Suprapubic skin (tissue), 4 donors: ENCODE data around the gene OTOG. TPM values are rescaled to one million over a fixed set of nuclear protein-coding genes. Genes with fewer than 3 reads are reported as not detected.

Experiments used
- DNase-seq, 2 donors: peaks; one replicate each; pipeline ENCODE4 v3.0.0-alpha.2; 2019; ENCODE audit warnings: low spot score in 2 of 2
- H3K27ac ChIP-seq: fragments of 200-600 bp; sonication (generic); one replicate; pipeline ENCODE4 v1.5.1; 2019
- H3K27me3 ChIP-seq: fragments of 200-600 bp; sonication (generic); one replicate; pipeline ENCODE4 v1.5.1; 2019
- H3K36me3 ChIP-seq: fragments of 200-600 bp; sonication (generic); one replicate; pipeline ENCODE4 v1.5.1; 2019
- H3K4me1 ChIP-seq: fragments of 200-600 bp; sonication (generic); one replicate; pipeline ENCODE4 v1.5.1; 2019
- H3K4me3 ChIP-seq: fragments of 200-600 bp; sonication (generic); one replicate; pipeline ENCODE4 v1.5.1; 2019; ENCODE audit warnings: mild to moderate bottlenecking
- H3K9me3 ChIP-seq: fragments of 200-600 bp; sonication (generic); one replicate; pipeline ENCODE4 v1.5.1; 2019
- EP300 ChIP-seq: sonication (generic); formaldehyde crosslinking; IDR thresholded peaks from one replicate; pipeline ENCODE4 v1.6.1; 2017; ENCODE audit warnings: antibody characterized with exemption
- POLR2A ChIP-seq, 2 donors: fragments of 450-650 bp; IDR thresholded peaks; one replicate each; pipeline ENCODE4 v1.6.1; 2017; ENCODE audit warnings: antibody characterized with exemption in 2 of 2, mild to moderate bottlenecking in 2 of 2, moderate library complexity in 2 of 2
- POLR2AphosphoS5 ChIP-seq, 3 donors: sonication (generic); formaldehyde crosslinking; IDR thresholded peaks; one replicate each; pipeline ENCODE4 v1.6.1; 2017; ENCODE audit warnings: antibody characterized with exemption in 3 of 3
- WGBS: methylation state at CpG from one replicate; pipeline ENCODE4 v1.1.5; 2018; 5-methylcytosine and 5-hydroxymethylcytosine counted together
- total RNA-seq, 4 donors: library from RNA; depleted of rRNA; stranded (reverse); fragments of >200 nt; gene quantifications; one replicate each; pipeline ENCODE4 v1.1.0, GENCODE V29; 2016
- TF ChIP-seq, protein P1 (sequence below), 2 donors: fragments of 200-600 bp in 1 of 2; fragments of 450-650 bp in 1 of 2; sonication (generic) in 1 of 2; IDR thresholded peaks; one replicate each; pipeline ENCODE4 v1.5.1; 2016 to 2019; ENCODE audit warnings: antibody characterized with exemption in 2 of 2, mild to moderate bottlenecking in 1 of 2, moderate library complexity in 1 of 2

The OTOG gene
- total RNA-seq, 4 donors from 2014 or later, result not detected

DNA sequence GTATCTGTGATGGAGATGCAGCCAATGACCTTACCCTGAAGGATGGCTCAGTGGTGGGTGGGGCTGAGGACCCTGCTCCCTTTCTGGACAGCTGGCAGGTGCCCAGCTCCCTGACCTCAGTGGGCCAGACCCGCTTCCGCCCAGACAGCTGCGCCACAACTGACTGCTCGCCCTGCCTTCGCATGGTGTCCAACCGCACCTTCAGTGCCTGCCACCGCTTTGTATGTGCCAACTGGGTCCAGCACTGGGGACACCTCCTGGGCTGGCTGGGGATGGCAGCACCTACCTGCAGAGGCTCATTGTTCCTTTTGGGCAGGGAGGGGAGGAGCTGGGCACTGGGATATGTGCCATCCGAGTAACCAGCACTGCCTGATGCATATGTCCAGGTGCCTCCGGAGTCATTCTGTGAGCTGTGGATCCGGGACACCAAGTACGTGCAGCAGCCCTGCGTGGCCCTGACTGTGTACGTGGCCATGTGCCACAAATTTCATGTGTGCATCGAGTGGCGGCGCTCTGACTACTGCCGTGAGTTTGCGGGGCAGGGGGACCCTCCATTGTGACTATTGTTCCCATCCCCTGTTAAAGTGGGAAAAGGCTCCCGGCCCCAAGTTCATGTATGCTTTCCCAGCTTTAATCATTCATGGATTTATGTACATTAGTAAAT, 84.8 kb downstream of the OTOG start:
- TF ChIP-seq EP300 (no peak), POLR2AphosphoS5 (IDR thresholded peaks at IDR 0.05) (no peak), POLR2A (IDR thresholded peaks at IDR 0.05) (no peak)
- TF ChIP-seq, protein P1, sequence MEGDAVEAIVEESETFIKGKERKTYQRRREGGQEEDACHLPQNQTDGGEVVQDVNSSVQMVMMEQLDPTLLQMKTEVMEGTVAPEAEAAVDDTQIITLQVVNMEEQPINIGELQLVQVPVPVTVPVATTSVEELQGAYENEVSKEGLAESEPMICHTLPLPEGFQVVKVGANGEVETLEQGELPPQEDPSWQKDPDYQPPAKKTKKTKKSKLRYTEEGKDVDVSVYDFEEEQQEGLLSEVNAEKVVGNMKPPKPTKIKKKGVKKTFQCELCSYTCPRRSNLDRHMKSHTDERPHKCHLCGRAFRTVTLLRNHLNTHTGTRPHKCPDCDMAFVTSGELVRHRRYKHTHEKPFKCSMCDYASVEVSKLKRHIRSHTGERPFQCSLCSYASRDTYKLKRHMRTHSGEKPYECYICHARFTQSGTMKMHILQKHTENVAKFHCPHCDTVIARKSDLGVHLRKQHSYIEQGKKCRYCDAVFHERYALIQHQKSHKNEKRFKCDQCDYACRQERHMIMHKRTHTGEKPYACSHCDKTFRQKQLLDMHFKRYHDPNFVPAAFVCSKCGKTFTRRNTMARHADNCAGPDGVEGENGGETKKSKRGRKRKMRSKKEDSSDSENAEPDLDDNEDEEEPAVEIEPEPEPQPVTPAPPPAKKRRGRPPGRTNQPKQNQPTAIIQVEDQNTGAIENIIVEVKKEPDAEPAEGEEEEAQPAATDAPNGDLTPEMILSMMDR (IDR thresholded peaks at IDR 0.05), result no peak
- H3K4me1 ChIP-seq, result no peaks in the 10 kb centered on the region
- H3K27me3 ChIP-seq, result peaks cover 15% of the 10 kb centered on the region
- no peak for DNase-seq
- H3K4me3 ChIP-seq, result no peak overlapping the region
- 90% methylated on average over 17 of the region's 19 CpGs for WGBS
- no peak overlapping the region for H3K27ac ChIP-seq
- no peaks in the 10 kb centered on the region for H3K9me3 ChIP-seq
- no peaks in the 10 kb centered on the region for H3K36me3 ChIP-seq

DNA sequence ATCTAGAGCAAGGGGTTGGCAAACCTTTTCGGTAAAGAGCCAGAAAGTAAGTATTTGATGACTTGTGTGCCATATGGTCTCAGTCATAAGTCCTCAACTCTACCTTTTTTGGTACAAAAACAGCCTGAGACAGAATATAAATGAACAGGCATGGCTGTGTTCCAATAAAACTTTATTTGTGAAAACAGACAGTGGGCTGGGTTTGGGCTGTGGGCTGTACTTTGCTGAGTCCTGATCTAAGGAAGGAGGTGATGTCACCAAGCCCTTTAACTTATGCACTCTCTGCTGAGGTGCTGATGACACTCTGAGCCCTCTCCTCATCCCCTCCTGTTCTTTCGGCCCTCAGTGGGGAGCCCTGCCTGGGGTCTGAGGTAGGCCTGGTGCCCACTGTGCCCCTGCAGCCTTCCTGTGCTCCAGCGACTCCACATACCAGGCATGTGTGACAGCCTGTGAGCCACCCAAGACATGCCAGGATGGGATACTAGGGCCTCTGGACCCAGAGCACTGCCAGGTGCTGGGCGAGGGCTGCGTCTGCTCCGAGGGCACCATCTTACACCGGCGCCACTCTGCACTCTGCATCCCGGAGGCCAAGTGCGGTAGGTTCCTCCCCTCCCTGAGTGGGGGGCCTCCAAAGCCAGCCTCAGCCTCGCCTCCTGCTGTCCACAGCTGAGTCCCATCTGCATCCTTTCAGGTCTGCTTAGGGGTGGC, 86.4 kb downstream of the OTOG start:
- Histone ChIP-seq H3K27me3 (peaks cover 15% of the 10 kb centered on the region), H3K27ac (no peak overlapping the region), H3K4me1 (no peaks in the 10 kb centered on the region), H3K36me3 (no peaks in the 10 kb centered on the region), H3K9me3 (no peaks in the 10 kb centered on the region), H3K4me3 (no peak overlapping the region)
- DNase-seq, result peak in 1 of 2 donors; percentile 55
- WGBS, result 97% methylated on average over 2 of the region's 11 CpGs
- TF ChIP-seq POLR2AphosphoS5 (IDR thresholded peaks at IDR 0.05) (no peak), POLR2A (IDR thresholded peaks at IDR 0.05) (no peak)
- TF ChIP-seq, protein P1 (IDR thresholded peaks at IDR 0.05), result no peak

DNA sequence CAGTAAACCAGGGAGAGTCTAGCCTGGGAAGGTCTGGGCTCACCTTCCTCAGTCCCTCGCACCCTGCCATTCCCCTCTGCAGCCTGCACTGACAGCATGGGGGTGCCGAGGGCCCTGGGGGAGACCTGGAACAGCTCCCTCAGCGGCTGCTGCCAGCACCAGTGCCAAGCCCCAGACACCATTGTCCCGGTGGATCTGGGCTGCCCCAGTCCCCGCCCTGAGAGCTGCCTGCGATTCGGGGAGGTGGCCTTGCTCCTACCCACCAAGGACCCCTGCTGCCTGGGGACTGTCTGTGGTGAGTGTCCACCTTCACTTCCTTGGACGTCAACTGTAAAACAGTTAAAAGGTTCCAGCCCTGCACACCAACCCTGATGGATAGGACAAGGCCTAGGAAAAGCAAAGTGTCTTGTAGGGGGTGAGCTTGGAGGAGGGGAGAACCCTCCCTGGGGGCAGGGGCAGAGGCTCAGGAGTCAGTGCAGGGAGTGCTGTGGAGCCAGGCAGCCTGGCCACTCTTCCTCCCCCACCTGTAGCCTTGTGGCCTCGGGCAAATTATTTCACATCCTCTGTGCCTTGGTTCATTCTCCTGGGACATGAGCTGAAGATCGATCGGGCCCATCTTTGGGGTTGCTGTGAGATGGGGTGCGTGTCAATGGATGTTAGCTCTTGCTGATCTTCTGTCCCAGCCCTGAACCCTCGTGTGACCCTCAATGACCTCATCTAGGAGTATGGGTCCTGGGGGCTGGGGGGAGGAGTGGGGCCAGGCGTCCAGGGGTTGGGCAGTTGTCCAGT, 87.1 kb downstream of the OTOG start:
- 76% methylated on average over 6 of the region's 14 CpGs for WGBS
- peaks cover 9% of the 10 kb centered on the region for H3K27me3 ChIP-seq
- peak in 1 of 2 donors; percentile 54 for DNase-seq
- no peaks in the 10 kb centered on the region for H3K36me3 ChIP-seq
- no peak overlapping the region for H3K27ac ChIP-seq
- no peak for TF ChIP-seq EP300
- TF ChIP-seq POLR2A (IDR thresholded peaks at IDR 0.05), result no peak
- TF ChIP-seq, protein P1 (IDR thresholded peaks at IDR 0.05), result no peak
- no peak for TF ChIP-seq POLR2AphosphoS5 (IDR thresholded peaks at IDR 0.05)
- H3K9me3 ChIP-seq, result no peaks in the 10 kb centered on the region
- no peak overlapping the region for H3K4me3 ChIP-seq
- no peaks in the 10 kb centered on the region for H3K4me1 ChIP-seq

DNA sequence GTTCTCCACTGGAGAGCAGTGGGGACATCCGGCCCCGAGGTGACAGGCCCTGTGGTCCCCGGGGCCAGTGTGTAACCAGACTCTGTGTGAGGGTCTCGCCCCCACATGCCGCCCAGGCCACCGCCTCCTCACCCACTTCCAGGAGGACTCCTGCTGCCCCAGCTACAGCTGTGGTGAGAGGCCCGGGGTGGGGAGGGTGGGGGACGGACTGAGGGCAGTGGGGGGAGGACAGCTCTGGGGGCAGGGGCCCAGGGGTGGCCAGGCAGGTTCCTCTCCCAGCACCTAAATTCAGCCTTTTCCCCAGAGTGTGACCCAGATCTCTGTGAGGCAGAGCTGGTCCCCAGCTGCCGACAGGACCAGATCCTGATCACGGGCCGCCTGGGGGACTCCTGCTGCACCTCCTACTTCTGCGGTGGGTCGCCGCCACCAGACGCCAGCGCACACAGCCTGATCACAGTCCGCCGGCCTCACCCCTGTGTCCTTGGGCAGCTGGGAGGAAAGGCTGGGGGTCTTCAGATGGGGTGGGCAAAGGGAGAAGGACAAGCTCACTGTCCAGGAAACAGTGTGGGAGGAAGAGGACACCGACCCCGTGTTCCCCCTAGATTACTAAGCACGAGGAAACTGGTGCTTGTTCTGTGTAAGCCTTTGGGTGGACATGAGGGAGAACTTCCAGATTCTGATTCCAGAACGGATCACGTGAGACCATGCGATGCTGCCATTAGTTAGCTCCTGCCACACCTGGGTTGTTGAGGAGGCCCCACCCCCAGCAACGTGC, 87.9 kb downstream of the OTOG start:
- Histone ChIP-seq H3K36me3 (no peaks in the 10 kb centered on the region), H3K27me3 (peaks cover 6% of the 10 kb centered on the region), H3K4me3 (no peak overlapping the region), H3K9me3 (no peaks in the 10 kb centered on the region), H3K4me1 (no peaks in the 10 kb centered on the region), H3K27ac (no peak overlapping the region)
- peak in 1 of 2 donors; percentile 51 for DNase-seq
- WGBS, result 71% methylated on average over 9 of the region's 25 CpGs
- TF ChIP-seq POLR2A (IDR thresholded peaks at IDR 0.05) (no peak), EP300 (no peak), POLR2AphosphoS5 (IDR thresholded peaks at IDR 0.05) (no peak)
- TF ChIP-seq, protein P1 (IDR thresholded peaks at IDR 0.05), result no peak
